K562 (cell line): ENCODE measurements around the gene CFAP221. TPM values are rescaled to one million over a fixed set of nuclear protein-coding genes. Genes with fewer than 3 reads are reported as not detected.
"Not testable (repeated sequence)": the region's sequence is repeated elsewhere in the genome, so short reads cannot be mapped to it uniquely, and the experiment has no call there.

Source experiments
- ATAC-seq: fragments of 200-7000 bp; cut with Tn5 transposase; 3 replicates; pipeline ENCODE4 v1.9.1; 2020; ENCODE audit warnings: moderate library complexity
- BruUV-seq: library from RNA; stranded (reverse); fragments of 400-500 nt; replicated peaks from 2 replicates; lab custom pipeline; 2021; lab: Mats Ljungman, UMichigan
- CTCF ChIA-PET: fragments of 300-600 bp; formaldehyde crosslinking; extraction: SDS; loops from one replicate; lab custom pipeline; 2021; ENCODE audit warnings: low intra/inter-chr PET ratio; lab: Yijun Ruan, JAX
- POLR2A ChIA-PET: fragments of 300-600, 350-650 bp; sonication (Branson Sonifier 250); formaldehyde crosslinking; extraction: SDS; loops from one replicate; lab custom pipeline; 2021; ENCODE audit warnings: antibody characterized with exemption, inconsistent platforms; lab: Yijun Ruan, JAX
- DNase-seq, 4 experiments: peaks; one replicate each; pipeline versions ENCODE4 v3.0.0 to v3.0.0-alpha.2; 2011 to 2018; ENCODE audit warnings: low spot score in 3 of 4, mixed read lengths in 3 of 4; ENCODE audit errors: extremely low read depth in 1 of 4
- FAIRE-seq: peaks from 2 replicates; lab custom pipeline; 2011; peaks lifted over from hg19 to GRCh38; lab: Jason Lieb, UNC
- H2AFZ ChIP-seq: 2 replicates; pipeline ENCODE4 v1.6.0; 2011; ENCODE audit warnings: low read depth, low read length, control low read depth, inconsistent platforms
- H3K27ac ChIP-seq: fragments of 200-600 bp; 3 replicates; pipeline ENCODE4 v1.8.0; 2011; ENCODE audit warnings: low read depth, mild to moderate bottlenecking, control low read depth, inconsistent platforms, low read length, moderate library complexity, mixed read lengths; ENCODE audit errors: extremely low read depth
- H3K27me3 ChIP-seq, 2 experiments: fragments of 300-600 bp in 1 of 2; 2 replicates in 1 of 2; 3 replicates in 1 of 2; pipeline versions ENCODE4 v1.6.0 to v1.8.0; 2011; ENCODE audit warnings: inconsistent platforms in 2 of 2, low read length in 2 of 2, mild to moderate bottlenecking in 1 of 2, mixed read lengths in 1 of 2, moderate library complexity in 1 of 2; ENCODE audit not compliant: control insufficient read depth in 2 of 2, insufficient read depth in 2 of 2
- H3K36me3 ChIP-seq: fragments of 300-600 bp; 3 replicates; pipeline ENCODE4 v1.8.0; 2011; ENCODE audit warnings: mild to moderate bottlenecking, low read length, inconsistent platforms; ENCODE audit not compliant: control insufficient read depth, insufficient read depth
- H3K4me1 ChIP-seq, 2 experiments: fragments of 200-600 bp in 1 of 2; replicated peaks in 1 of 2; 2 replicates in 1 of 2; 3 replicates in 1 of 2; pipeline versions ENCODE4 v1.5.1 to v1.8.0; 2011; ENCODE audit warnings: inconsistent platforms in 2 of 2, low read length in 2 of 2, mild to moderate bottlenecking in 1 of 2, mixed read lengths in 1 of 2, moderate library complexity in 1 of 2; ENCODE audit not compliant: control insufficient read depth in 2 of 2, insufficient read depth in 2 of 2
- H3K4me2 ChIP-seq: 2 replicates; pipeline ENCODE4 v1.6.1; 2011; ENCODE audit warnings: low read length, control low read depth, inconsistent platforms, mixed read lengths; ENCODE audit not compliant: insufficient read depth
- H3K4me3 ChIP-seq: fragments of 200-600 bp; sonication (generic), shearing (Covaris generic); 2 replicates; pipeline ENCODE4 v1.5.1; 2016; ENCODE audit warnings: control low read depth, inconsistent platforms
- H3K79me2 ChIP-seq: fragments of 200-600 bp; 3 replicates; pipeline ENCODE4 v1.8.0; 2011; ENCODE audit warnings: low read length, inconsistent platforms; ENCODE audit not compliant: control insufficient read depth, insufficient read depth
- H3K9ac ChIP-seq, 2 experiments: 2 replicates each; pipeline versions ENCODE4 v1.6.0 to v1.6.1; 2011; ENCODE audit warnings: low read depth in 2 of 2, low read length in 2 of 2, control low read depth in 1 of 2, inconsistent platforms in 1 of 2, mild to moderate bottlenecking in 1 of 2, mixed read lengths in 1 of 2; ENCODE audit not compliant: insufficient read depth in 1 of 2
- H3K9me1 ChIP-seq: one replicate; pipeline ENCODE4 v1.6.0; 2011; ENCODE audit warnings: inconsistent platforms, mild to moderate bottlenecking, low read length, moderate library complexity; ENCODE audit not compliant: control insufficient read depth, insufficient read depth
- H3K9me3 ChIP-seq: replicated peaks from 2 replicates; pipeline ENCODE4 v1.5.1; 2011; ENCODE audit warnings: low read depth, low read length, inconsistent platforms; ENCODE audit not compliant: control insufficient read depth, insufficient read depth
- H4K20me1 ChIP-seq: replicated peaks from 2 replicates; pipeline ENCODE4 v1.6.1; 2011; ENCODE audit warnings: low read length, inconsistent platforms, mixed read lengths; ENCODE audit not compliant: control insufficient read depth, insufficient read depth
- CBX3 ChIP-seq, 2 experiments: IDR thresholded peaks; 1 replicate in 1 of 2; 2 replicates in 1 of 2; pipeline ENCODE4 v1.6.1; 2012; ENCODE audit warnings: inconsistent platforms in 2 of 2, low read length in 2 of 2, borderline replicate concordance in 1 of 2, control low read depth in 1 of 2
- FUS ChIP-seq: fragments of 200-400 bp; formaldehyde crosslinking; optimal IDR thresholded peaks from 2 replicates; pipeline ENCODE3; 2017; ENCODE audit warnings: low read depth, low read length
- PHF21A ChIP-seq: fragments of 450-650 bp; IDR thresholded peaks from 2 replicates; pipeline ENCODE4 v1.6.1; 2017; ENCODE audit warnings: low read depth, borderline replicate concordance
- SMAD3 ChIP-seq: fragments of 450-650 bp; formaldehyde crosslinking; conservative IDR thresholded peaks from 2 replicates; pipeline ENCODE4 v1.4.0; 2020; ENCODE audit warnings: mild to moderate bottlenecking
- SUPT5H ChIP-seq: fragments of 450-650 bp; IDR thresholded peaks from 2 replicates; pipeline ENCODE4 v1.6.1; 2016
- TFAM ChIP-seq: fragments of 250-450 bp; sonication (Bioruptor Pico); conservative IDR thresholded peaks from 2 replicates; pipeline ENCODE4 v1.5.0; 2021; ENCODE audit warnings: mild to moderate bottlenecking, moderate library complexity
- USF1 ChIP-seq: sonication (generic); formaldehyde crosslinking; IDR thresholded peaks from 2 replicates; pipeline ENCODE4 v1.9.0; 2022; ENCODE audit warnings: mild to moderate bottlenecking, missing genetic modification reagents
- USF2 ChIP-seq: sonication (generic); formaldehyde crosslinking; IDR thresholded peaks from 2 replicates; pipeline ENCODE4 v1.5.0; 2020; ENCODE audit warnings: missing genetic modification reagents
- ZNF280A ChIP-seq: fragments of 450-650 bp; IDR thresholded peaks from 2 replicates; pipeline ENCODE4 v1.6.1; 2018; ENCODE audit warnings: mild to moderate bottlenecking, low read depth; ENCODE audit not compliant: partially characterized antibody
- ZNF707 ChIP-seq: fragments of 250-450 bp; sonication (Bioruptor Pico); conservative IDR thresholded peaks from 2 replicates; pipeline ENCODE4 v1.8.0; 2022; ENCODE audit warnings: inconsistent platforms, mild to moderate bottlenecking, moderate library complexity
- WGBS: fragments of 100-300 bp; shearing (Covaris generic); methylation state at CpG from one replicate; pipeline ENCODE4 v1.1.6; 2016; ENCODE audit warnings: low coverage, mixed read lengths; ENCODE audit not compliant: insufficient coverage; ENCODE audit errors: missing lambda C conversion rate; 5-methylcytosine and 5-hydroxymethylcytosine counted together
- in situ Hi-C: fragments of 300-500 bp; cut with MboI; formaldehyde crosslinking; loops from 4 replicates; pipeline ENCODE4 v1.15.0; 2018; ENCODE audit warnings: inconsistent platforms, mixed read lengths
- intact Hi-C: fragments of 100-400 bp; cut with micrococcal nuclease; formaldehyde crosslinking; loops from 2 replicates; pipeline ENCODE4 v1.14.2; 2022
- polyA plus RNA-seq, 8 experiments: library from polyadenylated mRNA; depleted of rRNA in 4 of 8; stranded (reverse) in 5 of 8; unstranded in 3 of 8; fragments of >200 nt; fragmentation: Nextera tagmentation in 2 of 8; fragmentation: Illumina TruSeq in 1 of 8; extraction: Ambion mirVana in 2 of 8; extraction: Trizol in 1 of 8; gene quantifications; 2 replicates each; pipeline versions ENCODE4 v1.2.1 to v1.2.3, GENCODE V29; 2011 to 2014; ENCODE audit warnings: inconsistent platforms in 1 of 8, missing spikeins in 1 of 8
- total RNA-seq, 7 experiments: library from RNA; depleted of rRNA in 6 of 7; stranded (reverse); fragments of >200 nt in 6 of 7; fragmentation: Illumina TruSeq in 2 of 7; extraction: Trizol in 2 of 7; gene quantifications; 2 replicates each; pipeline versions ENCODE4 v1.2.1 to v1.2.3, GENCODE V29; 2011 to 2021; ENCODE audit warnings: low replicate concordance in 1 of 7
- TF ChIP-seq, protein P1 (sequence below): fragments of 450-650 bp; formaldehyde crosslinking; IDR thresholded peaks from 2 replicates; pipeline ENCODE4 v1.4.0; 2020; ENCODE audit warnings: mild to moderate bottlenecking, mixed read lengths

The CFAP221 gene
- total and polyA plus RNA-seq, 9 of the 15 experiments (the other 6 are each of a cell fraction or from before 2014, with no cell fraction given) = 0.09 to 1.4 (median 0.65) TPM

GRCh38 chr2:119614140-119614539 lies 69.9 kb downstream of the CFAP221 start:
- DNase-seq, CTCF ChIA-PET, H3K36me3 ChIP-seq, H2AFZ ChIP-seq, H3K9me1 ChIP-seq, BruUV-seq, POLR2A ChIA-PET, H3K9ac ChIP-seq, H3K4me2 ChIP-seq, intact Hi-C loops, in situ Hi-C loops, H3K27me3 ChIP-seq, H3K9me3 ChIP-seq, H3K27ac ChIP-seq, H3K79me2 ChIP-seq: not testable (repeated sequence)
- peak; percentile 96 for TF ChIP-seq ZNF707 (CRISPR knock-in tag)
- TF ChIP-seq, all 486 proteins: peak for 1; not testable (repeated sequence) for 485
- not testable (repeated sequence) for H4K20me1 ChIP-seq, H3K4me3 ChIP-seq, FAIRE-seq, H3K4me1 ChIP-seq, ATAC-seq

GRCh38 chr2:119616421-119616820 lies 72.2 kb downstream of the CFAP221 start:
- intact Hi-C loops = no loop called here
- DNase-seq = no peak
- in situ Hi-C loops = no loop called here
- TF ChIP-seq USF1 (CRISPR knock-in tag) (0 out of 2 replicates have a peak, but pooled peaks have one; percentile 14), SUPT5H (no peak), TFAM (no peak), ZNF280A (no peak), PHF21A (no peak), CBX3 (IDR thresholded peaks at IDR 0.05; ENCODE audit: borderline replicate concordance in 1 of 2, low read length in 2 of 2) (no peak), SMAD3 (CRISPR knock-in tag) (no peak), USF2 (0 out of 2 replicates have a peak, but pooled peaks have one; percentile 27), FUS (no peak)
- TF ChIP-seq, protein P1, sequence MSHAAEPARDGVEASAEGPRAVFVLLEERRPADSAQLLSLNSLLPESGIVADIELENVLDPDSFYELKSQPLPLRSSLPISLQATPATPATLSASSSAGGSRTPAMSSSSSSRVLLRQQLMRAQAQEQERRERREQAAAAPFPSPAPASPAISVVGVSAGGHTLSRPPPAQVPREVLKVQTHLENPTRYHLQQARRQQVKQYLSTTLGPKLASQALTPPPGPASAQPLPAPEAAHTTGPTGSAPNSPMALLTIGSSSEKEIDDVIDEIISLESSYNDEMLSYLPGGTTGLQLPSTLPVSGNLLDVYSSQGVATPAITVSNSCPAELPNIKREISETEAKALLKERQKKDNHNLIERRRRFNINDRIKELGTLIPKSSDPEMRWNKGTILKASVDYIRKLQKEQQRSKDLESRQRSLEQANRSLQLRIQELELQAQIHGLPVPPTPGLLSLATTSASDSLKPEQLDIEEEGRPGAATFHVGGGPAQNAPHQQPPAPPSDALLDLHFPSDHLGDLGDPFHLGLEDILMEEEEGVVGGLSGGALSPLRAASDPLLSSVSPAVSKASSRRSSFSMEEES (CRISPR knock-in tag) = peak; percentile 87

More at GRCh38 chr2:119616421-119616820, 72.2 kb downstream of the CFAP221 start:
- Histone ChIP-seq H3K27ac (no peak overlapping the region), H3K4me3 (no peak overlapping the region), H3K36me3 (no peaks in the 10 kb centered on the region), H3K9me3 (no peaks in the 10 kb centered on the region), H4K20me1 (no peaks in the 10 kb centered on the region), H3K79me2 (no peaks in the 10 kb centered on the region), H3K27me3 (no peaks in the 10 kb centered on the region), H2AFZ (no peak overlapping the region; the same call in 1 of the 2 replicates), H3K9me1 (no peaks in the 10 kb centered on the region), H3K9ac (no peak overlapping the region), H3K4me1 (no peaks in the 10 kb centered on the region), H3K4me2 (0 out of 2 replicates have a peak overlapping the region, but pooled peaks have one; percentile 32)
- CTCF ChIA-PET = no interaction called here
- FAIRE-seq (no peak), ATAC-seq (no peak)
- 0% methylated on average over 6 of the region's 6 CpGs for WGBS
- POLR2A ChIA-PET = no interaction called here
- no TSS peak for BruUV-seq
